Keratinocyte (primary cell): ENCODE data around the gene C4orf51. TPM values are rescaled to one million over a fixed set of nuclear protein-coding genes. Genes with fewer than 3 reads are reported as not detected.

ENCODE experiments used
- DNase-seq: peaks from one replicate; pipeline ENCODE4 v3.0.0-alpha.2; 2011; ENCODE audit warnings: low read depth, missing footprints, low spot score
- FAIRE-seq: peaks from 2 replicates; lab custom pipeline; 2011; peaks lifted over from hg19 to GRCh38; lab: Jason Lieb, UNC
- H2AFZ ChIP-seq: 2 replicates; pipeline ENCODE4 v1.6.0; 2012; ENCODE audit warnings: low read length, control low read depth, inconsistent platforms; ENCODE audit not compliant: control insufficient read depth
- H3K27ac ChIP-seq: 2 replicates; pipeline ENCODE4 v1.5.1; 2011; ENCODE audit warnings: low read length; ENCODE audit not compliant: control insufficient read depth, insufficient read depth
- H3K27me3 ChIP-seq: 3 replicates; pipeline ENCODE4 v1.6.0; 2011; ENCODE audit warnings: low read length; ENCODE audit not compliant: control insufficient read depth, insufficient read depth; ENCODE audit errors: extremely low read depth
- H3K36me3 ChIP-seq, 2 experiments: 2 replicates in 1 of 2; 3 replicates in 1 of 2; pipeline ENCODE4 v1.5.1; 2011; ENCODE audit warnings: low read length in 2 of 2, mild to moderate bottlenecking in 1 of 2; ENCODE audit not compliant: control insufficient read depth in 2 of 2, insufficient read depth in 2 of 2; ENCODE audit errors: extremely low read depth in 1 of 2
- H3K4me1 ChIP-seq: 3 replicates; pipeline ENCODE4 v1.5.1; 2011; ENCODE audit warnings: low read length; ENCODE audit not compliant: control insufficient read depth, insufficient read depth; ENCODE audit errors: extremely low read depth
- H3K4me2 ChIP-seq: 3 replicates; pipeline ENCODE4 v1.6.0; 2011; ENCODE audit warnings: low read depth, low read length; ENCODE audit not compliant: control insufficient read depth, insufficient read depth; ENCODE audit errors: extremely low read depth
- H3K4me3 ChIP-seq, 3 experiments: fragments of 200-600 bp in 1 of 3; sonication (generic) in 1 of 3; 2 replicates in 2 of 3; 3 replicates in 1 of 3; pipeline ENCODE4 v1.5.1; 2011 to 2016; ENCODE audit warnings: low read length in 3 of 3, mild to moderate bottlenecking in 3 of 3, control low read depth in 2 of 3, inconsistent platforms in 1 of 3, low read depth in 1 of 3, mixed read lengths in 1 of 3, mixed run types in 1 of 3, moderate library complexity in 1 of 3; ENCODE audit not compliant: control insufficient read depth in 2 of 3, insufficient read depth in 2 of 3; ENCODE audit errors: extremely low read depth in 1 of 3
- H3K79me2 ChIP-seq: 2 replicates; pipeline ENCODE4 v1.6.0; 2012; ENCODE audit warnings: low read length; ENCODE audit not compliant: control insufficient read depth, insufficient read depth
- H3K9ac ChIP-seq: 3 replicates; pipeline ENCODE4 v1.6.0; 2011; ENCODE audit warnings: low read length; ENCODE audit not compliant: control insufficient read depth, insufficient read depth; ENCODE audit errors: extremely low read depth
- H3K9me1 ChIP-seq: 3 replicates; pipeline ENCODE4 v1.6.0; 2011; ENCODE audit warnings: low read length; ENCODE audit not compliant: control insufficient read depth, insufficient read depth; ENCODE audit errors: extremely low read depth
- H3K9me3 ChIP-seq: 2 replicates; pipeline ENCODE4 v1.5.1; 2012; ENCODE audit warnings: low read depth, low read length; ENCODE audit not compliant: control insufficient read depth
- H4K20me1 ChIP-seq: 3 replicates; pipeline ENCODE4 v1.6.0; 2011; ENCODE audit warnings: low read length; ENCODE audit not compliant: control insufficient read depth, insufficient read depth; ENCODE audit errors: extremely low read depth
- EZH2 ChIP-seq: IDR thresholded peaks from one replicate; pipeline ENCODE4 v1.6.1; 2012; ENCODE audit warnings: inconsistent platforms, mild to moderate bottlenecking, low read length, moderate library complexity
- dilution Hi-C: fragments of 300-500 bp; cut with MboI; formaldehyde crosslinking; loops from one replicate; pipeline ENCODE4 v1.7.0; 2020; ENCODE audit warnings: low sequenced_read_pairs; ENCODE audit not compliant: extremely low pct_ligation_motif_present
- polyA plus RNA-seq, 5 experiments: library from polyadenylated mRNA; depleted of rRNA in 3 of 5; stranded (reverse) in 3 of 5; stranded (forward) in 1 of 5; unstranded in 1 of 5; fragments of >200 nt; gene quantifications; 1 replicate in 1 of 5; 2 replicates in 3 of 5; 3 replicates in 1 of 5; pipeline versions ENCODE4 v1.2.1 to v1.2.3, GENCODE V29; 2011 to 2012; ENCODE audit warnings: missing spikeins in 2 of 5, low read depth in 1 of 5, low replicate concordance in 1 of 5
- TF ChIP-seq, protein P1 (sequence below), 3 experiments: IDR thresholded peaks in 1 of 3; conservative IDR thresholded peaks in 1 of 3; optimal IDR thresholded peaks in 1 of 3; 2 replicates in 2 of 3; 3 replicates in 1 of 3; pipeline versions ENCODE3 to v1.5.1; 2011; ENCODE audit warnings: low read length in 3 of 3, mild to moderate bottlenecking in 3 of 3, moderate library complexity in 2 of 3, control low read depth in 1 of 3, inconsistent platforms in 1 of 3; ENCODE audit not compliant: insufficient read depth in 2 of 3; ENCODE audit errors: extremely low read depth in 1 of 3

The C4orf51 gene
- polyA plus RNA-seq, 1 donor (not counting 4 experiments of a cell fraction or from before 2014, with no cell fraction given): not detected

- H3K9me1 ChIP-seq: no peaks in the 10 kb centered on the region
- no peak overlapping the region for H3K9ac ChIP-seq
- H3K79me2 ChIP-seq: no peaks in the 10 kb centered on the region
- no peak overlapping the region for H3K4me2 ChIP-seq
- no peak for TF ChIP-seq EZH2
- TF ChIP-seq, protein P1, sequence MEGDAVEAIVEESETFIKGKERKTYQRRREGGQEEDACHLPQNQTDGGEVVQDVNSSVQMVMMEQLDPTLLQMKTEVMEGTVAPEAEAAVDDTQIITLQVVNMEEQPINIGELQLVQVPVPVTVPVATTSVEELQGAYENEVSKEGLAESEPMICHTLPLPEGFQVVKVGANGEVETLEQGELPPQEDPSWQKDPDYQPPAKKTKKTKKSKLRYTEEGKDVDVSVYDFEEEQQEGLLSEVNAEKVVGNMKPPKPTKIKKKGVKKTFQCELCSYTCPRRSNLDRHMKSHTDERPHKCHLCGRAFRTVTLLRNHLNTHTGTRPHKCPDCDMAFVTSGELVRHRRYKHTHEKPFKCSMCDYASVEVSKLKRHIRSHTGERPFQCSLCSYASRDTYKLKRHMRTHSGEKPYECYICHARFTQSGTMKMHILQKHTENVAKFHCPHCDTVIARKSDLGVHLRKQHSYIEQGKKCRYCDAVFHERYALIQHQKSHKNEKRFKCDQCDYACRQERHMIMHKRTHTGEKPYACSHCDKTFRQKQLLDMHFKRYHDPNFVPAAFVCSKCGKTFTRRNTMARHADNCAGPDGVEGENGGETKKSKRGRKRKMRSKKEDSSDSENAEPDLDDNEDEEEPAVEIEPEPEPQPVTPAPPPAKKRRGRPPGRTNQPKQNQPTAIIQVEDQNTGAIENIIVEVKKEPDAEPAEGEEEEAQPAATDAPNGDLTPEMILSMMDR (optimal IDR thresholded peaks at IDR 0.05 in 1 of 3, IDR thresholded peaks at IDR 0.05 in 1 of 3, conservative IDR thresholded peaks at IDR 0.05 in 1 of 3; ENCODE audit: extremely low read depth in 1 of 3, insufficient read depth in 2 of 3, low read length in 3 of 3): no peak
- H2AFZ ChIP-seq: no peak overlapping the region
- dilution Hi-C loops: no loop called here
- H4K20me1 ChIP-seq: no peaks in the 10 kb centered on the region
- FAIRE-seq (no peak), DNase-seq (no peak)
- no peaks in the 10 kb centered on the region for H3K27me3 ChIP-seq
- H3K4me1 ChIP-seq: peaks cover 31% of the 10 kb centered on the region
- no peak overlapping the region for H3K4me3 ChIP-seq
- H3K9me3 ChIP-seq: no peaks in the 10 kb centered on the region
- H3K27ac ChIP-seq: no peak overlapping the region
- H3K36me3 ChIP-seq: no peaks in the 10 kb centered on the region
These were observed 51.1 kb downstream of the C4orf51 start for GRCh38 chr4:145731028-145731427.

DNA sequence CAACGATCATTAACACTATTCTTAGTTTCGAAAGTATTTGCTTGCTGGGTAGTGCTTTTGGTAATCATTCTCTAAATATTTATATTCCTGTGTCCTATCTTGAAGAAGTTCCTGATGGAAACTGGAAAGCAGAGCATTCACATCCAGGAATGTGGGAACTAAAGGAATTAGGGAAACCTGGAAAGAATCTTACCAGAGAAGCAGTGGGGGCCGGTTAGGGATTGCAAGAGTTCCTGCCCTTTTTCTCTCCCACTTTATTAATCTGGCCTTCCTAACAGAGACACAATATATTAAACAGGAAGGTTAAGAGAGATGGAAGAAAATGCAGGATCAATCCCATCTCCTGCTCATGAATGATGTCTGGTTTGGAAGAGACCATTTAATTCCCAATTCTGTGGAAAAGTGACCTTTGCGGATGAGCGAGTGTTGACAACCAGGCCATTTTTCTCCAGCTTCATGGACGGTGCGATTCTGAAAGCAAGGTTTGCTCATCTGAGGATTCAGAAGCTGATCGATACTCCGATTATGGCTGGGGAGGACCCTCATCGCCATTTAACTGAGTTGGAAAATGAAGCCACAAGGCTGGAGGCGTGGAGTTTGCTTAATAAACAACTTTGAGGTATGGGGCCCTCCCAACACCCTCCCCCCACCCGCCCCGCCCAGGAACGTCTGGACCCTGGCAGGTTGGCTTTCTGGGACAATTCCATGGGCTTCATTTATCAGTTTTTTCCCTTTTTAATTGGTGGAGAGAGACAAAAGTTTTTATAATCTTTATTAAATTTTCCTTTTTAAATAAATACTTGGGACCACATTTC, 52.3 kb downstream of the C4orf51 start:
- no peaks in the 10 kb centered on the region for H3K36me3 ChIP-seq
- dilution Hi-C loops: no loop called here
- peak overlapping the region; percentile 84 for H3K9ac ChIP-seq
- DNase-seq (no peak), FAIRE-seq (peak; percentile 34)
- TF ChIP-seq, protein P1 (optimal IDR thresholded peaks at IDR 0.05 in 1 of 3, IDR thresholded peaks at IDR 0.05 in 1 of 3, conservative IDR thresholded peaks at IDR 0.05 in 1 of 3; ENCODE audit: extremely low read depth in 1 of 3, insufficient read depth in 2 of 3, low read length in 3 of 3): no peak
- no peak for TF ChIP-seq EZH2
- H2AFZ ChIP-seq: peak overlapping the region; percentile 80
- no peaks in the 10 kb centered on the region for H4K20me1 ChIP-seq
- no peaks in the 10 kb centered on the region for H3K9me1 ChIP-seq
- no peaks in the 10 kb centered on the region for H3K27me3 ChIP-seq
- H3K9me3 ChIP-seq: no peaks in the 10 kb centered on the region
- H3K4me1 ChIP-seq: peaks cover 39% of the 10 kb centered on the region
- H3K79me2 ChIP-seq: no peaks in the 10 kb centered on the region
- peak overlapping the region; percentile 46 to 64 (median 57) for H3K4me3 ChIP-seq
- H3K4me2 ChIP-seq: peak overlapping the region; percentile 99
- H3K27ac ChIP-seq: peak overlapping the region; percentile 83
